Urinary bladder (tissue), 4 donors: Measurements from ENCODE around the gene LRRC2. TPM values are rescaled to one million over a fixed set of nuclear protein-coding genes. Genes with fewer than 3 reads are reported as not detected.
A peak's percentile ranks its signal among the peaks of the same experiment; 100 is the strongest.
"Not testable (repeated sequence)": the region's sequence is repeated elsewhere in the genome, so short reads cannot be mapped to it uniquely, and the experiment has no call there.

Experiments
- DNase-seq: peaks from one replicate; pipeline ENCODE4 v3.0.0-alpha.2; 2015; ENCODE audit errors: extremely low spot score
- H3K27ac ChIP-seq: one replicate; pipeline ENCODE4 v1.5.1; 2013; ENCODE audit warnings: low read depth, mild to moderate bottlenecking, moderate library complexity
- H3K36me3 ChIP-seq: one replicate; pipeline ENCODE4 v1.6.1; 2013; ENCODE audit warnings: mild to moderate bottlenecking, moderate library complexity; ENCODE audit not compliant: insufficient read depth
- H3K4me1 ChIP-seq: one replicate; pipeline ENCODE4 v1.6.1; 2013; ENCODE audit warnings: mild to moderate bottlenecking, moderate library complexity; ENCODE audit not compliant: insufficient read depth
- H3K4me3 ChIP-seq: one replicate; pipeline ENCODE4 v1.5.1; 2013; ENCODE audit warnings: low read depth, low read length
- WGBS: extraction: QIAGEN DNeasy Blood & Tissue Kit; methylation state at CpG from one replicate; pipeline ENCODE4 v1.1.7; 2013; 5-methylcytosine and 5-hydroxymethylcytosine counted together
- polyA plus RNA-seq: library from polyadenylated mRNA; stranded (reverse); fragments of 200-250 nt; gene quantifications from one replicate; pipeline ENCODE4 v1.2.3, GENCODE V29; 2013
- total RNA-seq: library from RNA; depleted of rRNA; stranded (reverse); fragments of >200 nt; gene quantifications from one replicate; pipeline ENCODE4 v1.2.3, GENCODE V29; 2014
- donor health status: healthy with polysubstance abuse.
- donor health status: healthy.

LRRC2 gene
- total and polyA plus RNA-seq, 2 donors = 4.2 to 4.3 TPM

DNA sequence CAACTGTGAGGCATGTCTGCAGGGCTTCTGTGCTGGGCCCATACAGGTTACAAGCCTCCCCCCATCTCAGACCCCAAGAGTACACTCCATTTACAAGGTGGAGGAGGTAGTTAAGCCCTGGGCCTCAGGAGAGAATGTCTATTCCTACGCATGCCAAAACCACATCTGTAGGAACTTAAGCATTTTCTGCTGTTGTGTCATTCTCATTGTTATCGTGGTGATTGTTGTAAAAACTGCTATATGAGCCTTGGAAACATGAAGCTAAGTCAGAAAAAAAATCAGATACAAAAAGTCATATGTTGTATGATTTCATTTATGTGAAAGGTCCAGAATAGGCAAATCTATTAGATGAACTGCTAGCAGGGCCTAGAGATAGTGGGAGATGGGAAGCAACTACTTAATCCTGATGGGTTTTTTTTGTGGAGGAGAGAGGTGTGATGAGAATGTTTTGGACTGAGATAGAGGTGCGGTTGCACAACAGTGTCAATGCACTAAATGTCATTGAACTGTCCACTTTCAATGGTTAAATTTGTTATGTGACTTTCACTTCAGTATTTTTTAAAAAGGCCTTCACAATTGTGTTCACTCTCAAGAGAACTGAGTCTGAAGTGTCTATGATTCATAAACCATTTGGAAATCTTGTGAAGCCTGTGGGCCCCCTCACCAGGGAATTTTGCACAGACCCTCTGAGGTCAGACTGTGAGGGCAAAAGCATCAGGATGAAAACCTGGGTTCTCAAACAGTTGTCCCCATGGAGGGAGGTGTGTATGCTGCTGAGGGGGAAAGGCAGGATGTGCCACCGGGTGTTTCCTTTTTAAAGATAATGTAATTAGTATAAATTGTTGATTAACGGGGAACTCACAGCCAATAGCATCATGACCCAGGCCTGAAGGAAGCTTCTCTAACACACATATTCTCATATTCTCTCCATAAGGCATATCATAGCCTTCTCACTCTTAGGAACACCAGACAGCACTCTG is 65.2 kb downstream of the LRRC2 start:
- DNase-seq = peak; percentile 25
- no peaks in the 10 kb centered on the region for H3K4me1 ChIP-seq
- H3K4me3 ChIP-seq = no peak overlapping the region
- WGBS = 65% methylated on average over 5 of the region's 5 CpGs
- no peak overlapping the region for H3K27ac ChIP-seq
- no peaks in the 10 kb centered on the region for H3K36me3 ChIP-seq

DNA sequence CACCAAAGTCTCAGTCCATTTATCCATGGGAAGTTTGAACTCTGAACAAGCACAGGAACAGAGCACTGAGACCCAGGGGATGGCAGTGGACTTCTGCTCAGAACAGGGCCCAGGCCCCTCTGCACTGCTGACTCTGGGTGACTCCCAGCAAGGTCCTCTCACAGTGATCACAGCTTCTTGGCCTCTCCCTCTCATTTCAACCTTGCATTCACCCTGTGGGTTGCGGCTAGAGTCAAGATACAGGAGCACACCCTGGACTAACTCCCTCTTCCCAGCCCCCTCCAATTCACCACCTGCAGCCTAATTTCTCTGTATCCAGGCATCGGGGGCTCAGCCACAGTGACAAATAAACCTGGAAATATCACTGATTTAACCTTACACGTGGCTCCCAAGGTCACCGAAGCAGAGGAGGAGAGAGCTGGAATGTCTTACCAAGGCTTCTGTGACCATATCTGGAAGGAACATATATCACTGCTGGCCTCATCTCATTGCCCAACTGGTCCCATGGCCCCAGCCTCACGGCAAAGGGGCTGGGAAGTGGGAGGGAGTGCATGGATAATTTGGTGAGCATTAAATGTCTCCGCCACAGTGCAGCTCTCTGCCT is 67.1 kb downstream of the LRRC2 start:
- Histone ChIP-seq H3K4me1 (no peaks in the 10 kb centered on the region), H3K27ac (no peak overlapping the region), H3K4me3 (no peak overlapping the region), H3K36me3 (no peaks in the 10 kb centered on the region)
- no peak for DNase-seq
- WGBS = 74% methylated on average over 6 of the region's 6 CpGs

DNA sequence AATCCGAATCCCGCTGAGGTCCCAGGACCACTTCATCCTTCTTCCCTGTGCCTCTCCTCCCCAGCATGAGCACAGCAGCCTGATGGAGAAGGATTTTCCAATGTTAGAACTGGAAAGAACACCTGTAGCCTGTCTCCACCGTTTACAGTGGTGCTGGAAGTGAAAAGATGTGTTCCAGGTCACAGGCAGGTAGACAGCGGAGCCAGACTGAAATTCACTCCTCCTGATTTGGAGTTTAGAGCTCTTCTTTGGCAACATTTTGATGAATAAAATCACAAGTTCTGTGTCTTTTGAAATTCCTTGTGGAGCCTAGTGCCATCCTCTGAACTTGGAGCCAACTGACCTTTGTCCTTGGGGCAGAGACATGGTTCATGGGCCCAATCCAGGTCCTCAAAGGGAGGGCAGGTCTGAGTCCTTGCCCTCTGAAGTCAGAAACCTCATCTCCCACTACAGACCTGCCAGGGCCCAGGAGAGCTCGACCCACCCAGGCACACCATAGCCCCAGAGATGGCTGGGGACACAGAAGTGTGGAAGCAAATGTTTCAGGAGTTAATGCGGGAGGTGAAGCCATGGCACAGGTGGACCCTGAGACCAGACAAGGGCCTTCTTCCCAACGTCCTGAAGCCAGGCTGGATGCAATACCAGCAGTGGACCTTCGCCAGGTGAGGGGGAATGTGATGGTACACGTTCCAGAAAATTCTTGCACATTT is 68.4 kb downstream of the LRRC2 start, which contains the start of gene RTP3:
Gene RTP3 (plus strand): TSS at position 421 of the 710 bp plus-strand sequence. CDS start 87 bp downstream, at position 508.
- Histone ChIP-seq H3K4me1 (no peaks in the 10 kb centered on the region), H3K27ac (no peak within 1 kb of the TSS), H3K4me3 (no peak within 1 kb of the TSS), H3K36me3 (no peaks in the 10 kb centered on the region)
- 82% methylated on average over 9 of the region's 9 CpGs for WGBS
- DNase-seq = no peak

DNA sequence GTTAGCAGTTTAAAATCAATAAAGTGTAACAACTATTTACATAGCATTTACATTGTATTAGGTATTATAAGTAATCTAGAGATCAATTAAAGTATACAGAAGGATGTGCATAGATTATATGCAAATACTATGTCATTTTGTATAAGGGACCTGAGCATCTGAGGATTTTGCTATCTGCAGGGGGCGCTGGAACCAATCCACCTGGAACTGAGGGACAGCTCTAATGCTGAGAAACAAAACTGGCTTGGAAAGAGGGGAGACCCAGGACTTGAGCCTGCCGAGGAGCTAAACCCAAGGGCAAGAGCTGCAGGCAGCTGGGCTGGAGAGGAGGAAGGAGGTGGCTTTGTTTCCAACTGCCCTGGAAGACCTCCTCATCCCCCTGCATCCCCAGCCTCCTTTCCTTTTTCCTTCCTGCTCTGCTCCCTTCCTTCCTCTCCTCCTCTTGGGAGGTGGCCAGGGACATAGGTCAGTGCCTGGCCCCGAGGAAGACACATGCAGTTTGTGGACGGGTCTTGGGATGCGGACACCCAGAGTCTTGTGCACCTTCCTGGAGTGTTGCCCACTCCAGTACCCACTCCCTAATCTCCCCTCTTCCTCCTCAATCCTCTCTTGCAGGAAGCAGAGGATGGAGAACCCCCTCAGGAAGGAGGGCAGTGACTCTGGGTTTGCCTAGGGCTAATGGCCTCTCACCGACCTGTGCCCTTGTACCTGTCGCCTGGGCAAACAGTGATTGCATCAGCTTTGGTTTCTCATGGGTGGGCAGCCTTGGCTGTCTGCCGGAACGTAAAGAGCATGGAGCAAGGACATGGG is 69.2 kb downstream of the LRRC2 start:
- Histone ChIP-seq H3K4me1 (no peaks in the 10 kb centered on the region), H3K36me3 (no peaks in the 10 kb centered on the region), H3K4me3 (no peak overlapping the region), H3K27ac (no peak overlapping the region)
- no peak for DNase-seq
- 72% methylated on average over 9 of the region's 9 CpGs for WGBS

GRCh38 chr3:46495901-46496456 is 70.1 kb downstream of the LRRC2 start:
- DNase-seq = no peak
- H3K27ac ChIP-seq = no peak overlapping the region
- H3K4me3 ChIP-seq = no peak overlapping the region
- H3K36me3 ChIP-seq = no peaks in the 10 kb centered on the region
- WGBS = 59% methylated on average over 5 of the region's 5 CpGs
- no peaks in the 10 kb centered on the region for H3K4me1 ChIP-seq

DNA sequence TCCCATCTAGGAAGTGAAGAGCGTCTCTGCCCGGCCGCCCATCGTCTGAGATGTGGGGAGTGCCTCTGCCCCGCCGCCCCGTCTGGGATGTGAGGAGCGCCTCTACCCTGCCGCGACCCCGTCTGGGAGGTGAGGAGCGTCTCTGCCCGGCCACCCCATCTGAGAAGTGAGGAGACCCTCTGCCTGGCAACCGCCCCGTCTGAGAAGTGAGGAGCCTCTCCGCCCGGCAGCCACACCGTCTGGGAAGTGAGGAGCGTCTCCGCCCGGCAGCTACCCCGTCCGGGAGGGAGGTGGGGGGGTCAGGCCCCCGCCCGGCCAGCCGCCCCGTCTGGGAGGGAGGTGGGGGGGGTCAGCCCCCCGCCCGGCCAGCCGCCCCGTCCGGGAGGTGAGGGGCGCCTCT is 71.6 kb downstream of the LRRC2 start:
- 92% methylated on average over 32 of the region's 33 CpGs for WGBS
- DNase-seq, H3K4me1 ChIP-seq, H3K27ac ChIP-seq, H3K4me3 ChIP-seq, H3K36me3 ChIP-seq: not testable (repeated sequence)

GRCh38 chr3:46492890-46493547 is 73.1 kb downstream of the LRRC2 start:
- Histone ChIP-seq H3K27ac (no peak overlapping the region), H3K4me3 (no peak overlapping the region), H3K4me1 (no peaks in the 10 kb centered on the region), H3K36me3 (no peaks in the 10 kb centered on the region)
- DNase-seq = no peak
- 91% methylated on average over 6 of the region's 6 CpGs for WGBS

GRCh38 chr3:46491089-46492070 is 74.7 kb downstream of the LRRC2 start:
- DNase-seq = no peak
- Histone ChIP-seq H3K36me3 (no peaks in the 10 kb centered on the region), H3K4me1 (no peaks in the 10 kb centered on the region), H3K27ac (no peak overlapping the region), H3K4me3 (no peak overlapping the region)
- WGBS = 68% methylated on average over 11 of the region's 11 CpGs

- H3K4me1 ChIP-seq = no peaks in the 10 kb centered on the region
- H3K36me3 ChIP-seq = no peaks in the 10 kb centered on the region
- DNase-seq = no peak
- no peak overlapping the region for H3K4me3 ChIP-seq
- WGBS = 77% methylated on average over 6 of the region's 6 CpGs
- no peak overlapping the region for H3K27ac ChIP-seq
Observed at GRCh38 chr3:46490338-46491084, 75.6 kb downstream of the LRRC2 start.

DNA sequence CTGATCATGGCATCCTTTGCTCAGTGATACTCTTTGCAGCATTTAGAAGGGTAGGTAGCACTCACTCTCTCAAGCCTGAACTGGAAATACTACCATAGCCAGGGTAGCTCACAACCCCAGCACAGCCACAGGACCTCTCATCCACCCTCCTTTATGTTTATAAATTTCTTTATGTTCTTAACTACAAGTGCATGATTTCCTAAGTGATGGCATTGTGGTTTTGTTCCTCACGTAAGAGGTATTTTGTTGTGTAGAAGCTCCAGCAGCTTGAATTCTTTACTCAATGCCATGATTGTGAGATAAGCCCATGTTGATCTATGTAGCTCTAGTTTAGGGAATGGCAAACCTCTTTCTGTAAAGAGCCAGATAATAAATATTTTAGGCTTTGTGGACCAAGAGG is 76.2 kb downstream of the LRRC2 start:
- Histone ChIP-seq H3K36me3 (no peaks in the 10 kb centered on the region), H3K4me3 (no peak overlapping the region), H3K4me1 (no peaks in the 10 kb centered on the region), H3K27ac (no peak overlapping the region)
- 55% methylated on average over 1 of the region's 1 CpG for WGBS
- no peak for DNase-seq

GRCh38 chr3:46489381-46489780 is 76.7 kb downstream of the LRRC2 start:
- Histone ChIP-seq H3K36me3 (no peaks in the 10 kb centered on the region), H3K4me3 (no peak overlapping the region), H3K4me1 (no peaks in the 10 kb centered on the region), H3K27ac (no peak overlapping the region)
- 82% methylated on average over 4 of the region's 4 CpGs for WGBS
- no peak for DNase-seq
